B cell (primary cell): ENCODE measurements around the gene BEND3. TPM values are rescaled to one million over a fixed set of nuclear protein-coding genes. Genes with fewer than 3 reads are reported as not detected.

ENCODE experiments used
- ATAC-seq: fragments of 200-7000 bp; cut with Tn5 transposase; one replicate; pipeline ENCODE4 v1.10.0; 2021; ENCODE audit warnings: low read depth, mild to moderate bottlenecking, moderate number of reproducible peaks, moderate library complexity
- CTCF ChIA-PET: fragments of 350-600 bp; sonication (Branson Sonifier 250); formaldehyde crosslinking; loops from one replicate; lab custom pipeline; 2021; ENCODE audit warnings: antibody characterized with exemption, inconsistent platforms; lab: Charles Lee
- POLR2A ChIA-PET: fragments of 350-600 bp; sonication (Branson Sonifier 250); formaldehyde crosslinking; loops from one replicate; lab custom pipeline; 2021; ENCODE audit warnings: antibody characterized with exemption; lab: Charles Lee
- DNase-seq: peaks from one replicate; pipeline ENCODE4 v3.0.0; 2013
- H2AFZ ChIP-seq: 2 replicates; pipeline ENCODE4 v1.6.1; 2012; ENCODE audit warnings: mild to moderate bottlenecking, low read depth, low read length; ENCODE audit not compliant: insufficient read depth, poor library complexity, severe bottlenecking
- H3K27ac ChIP-seq, 2 donors: 1 replicate in 1 of 2; 2 replicates in 1 of 2; pipeline ENCODE4 v1.5.1; 2012 to 2013; ENCODE audit warnings: low read length in 2 of 2, mild to moderate bottlenecking in 2 of 2, moderate library complexity in 1 of 2
- H3K27me3 ChIP-seq, 4 experiments: fragments of 200-600 bp in 1 of 4; sonication (generic) in 1 of 4; replicated peaks in 1 of 4; 1 replicate in 2 of 4; 2 replicates in 2 of 4; pipeline versions ENCODE4 v1.6.1 to v1.7.0; 2013 to 2016; ENCODE audit warnings: low read length in 3 of 4, mild to moderate bottlenecking in 2 of 4, mixed read lengths in 1 of 4, moderate library complexity in 1 of 4; ENCODE audit not compliant: insufficient read depth in 4 of 4, control insufficient read depth in 3 of 4; ENCODE audit errors: control extremely low read depth in 1 of 4
- H3K36me3 ChIP-seq, 2 experiments: replicated peaks in 1 of 2; 1 replicate in 1 of 2; 2 replicates in 1 of 2; pipeline versions ENCODE4 v1.6.1 to v1.7.1; 2013; ENCODE audit warnings: low read length in 1 of 2; ENCODE audit not compliant: insufficient read depth in 2 of 2, control insufficient read depth in 1 of 2; ENCODE audit errors: control extremely low read depth in 1 of 2, extremely low read depth in 1 of 2
- H3K4me1 ChIP-seq, 2 donors: fragments of 200-600 bp in 1 of 2; sonication (generic) in 1 of 2; 1 replicate in 1 of 2; 2 replicates in 1 of 2; pipeline versions ENCODE4 v1.5.1 to v1.6.1; 2013 to 2017; ENCODE audit warnings: low read length in 2 of 2; ENCODE audit not compliant: control insufficient read depth in 2 of 2, insufficient read depth in 2 of 2
- H3K4me2 ChIP-seq: replicated peaks from 2 replicates; pipeline ENCODE3; 2012; ENCODE audit warnings: mild to moderate bottlenecking, low read depth, low read length; ENCODE audit not compliant: poor library complexity, severe bottlenecking
- H3K4me3 ChIP-seq, 5 experiments: fragments of 200-600 bp in 1 of 5; sonication (generic) in 1 of 5; 1 replicate in 3 of 5; 2 replicates in 2 of 5; pipeline versions ENCODE4 v1.5.1 to v1.7.0; 2011 to 2016; ENCODE audit warnings: low read length in 4 of 5, mild to moderate bottlenecking in 4 of 5, low read depth in 2 of 5, control low read depth in 1 of 5, moderate library complexity in 1 of 5; ENCODE audit not compliant: insufficient read depth in 1 of 5; ENCODE audit errors: control extremely low read depth in 1 of 5, extremely low read depth in 1 of 5
- H3K79me2 ChIP-seq: fragments of 200-600 bp; sonication (generic); one replicate; pipeline ENCODE4 v1.6.0; 2016; ENCODE audit warnings: low read length; ENCODE audit not compliant: control insufficient read depth, insufficient read depth
- H3K9ac ChIP-seq: fragments of 200-600 bp; sonication (generic); 2 replicates; pipeline ENCODE4 v1.6.1; 2017; ENCODE audit warnings: mild to moderate bottlenecking, low read length, moderate library complexity
- H3K9me3 ChIP-seq, 3 donors: one replicate each; pipeline versions ENCODE4 v1.6.1 to v1.7.1; 2013; ENCODE audit warnings: low read length in 2 of 3; ENCODE audit not compliant: control insufficient read depth in 2 of 3, insufficient read depth in 1 of 3; ENCODE audit errors: control extremely low read depth in 1 of 3
- H4K20me1 ChIP-seq: 2 replicates; pipeline ENCODE4 v1.6.0; 2012; ENCODE audit warnings: mild to moderate bottlenecking, low read length; ENCODE audit not compliant: insufficient read depth, control insufficient read depth, poor library complexity, severe bottlenecking
- H3K27ac Mint-ChIP-seq: one replicate; pipeline ENCODE4 v1.8.0; 2021; ENCODE audit warnings: mixed read lengths
- H3K27me3 Mint-ChIP-seq: one replicate; pipeline ENCODE4 v1.8.0; 2021; ENCODE audit warnings: mixed read lengths
- H3K4me1 Mint-ChIP-seq: one replicate; pipeline ENCODE4 v1.8.0; 2021; ENCODE audit warnings: mixed read lengths
- H3K4me3 Mint-ChIP-seq: one replicate; pipeline ENCODE4 v1.8.0; 2021; ENCODE audit warnings: mixed read lengths
- H3K9me3 Mint-ChIP-seq: one replicate; pipeline ENCODE4 v1.8.0; 2022; ENCODE audit warnings: mixed read lengths; ENCODE audit not compliant: insufficient read depth
- EZH2 ChIP-seq: IDR thresholded peaks from 2 replicates; pipeline ENCODE4 v1.6.1; 2012; ENCODE audit warnings: borderline replicate concordance, low read depth, mild to moderate bottlenecking, moderate library complexity, low read length; ENCODE audit not compliant: insufficient read depth, poor library complexity, severe bottlenecking
- WGBS: methylation state at CpG from one replicate; pipeline ENCODE4 v1.1.5; 2013; ENCODE audit warnings: missing lambda C conversion rate; ENCODE audit not compliant: insufficient coverage; 5-methylcytosine and 5-hydroxymethylcytosine counted together
- intact Hi-C: fragments of 100-400 bp; cut with micrococcal nuclease; formaldehyde crosslinking; loops from one replicate; pipeline ENCODE4 v1.10.0; 2022
- polyA plus RNA-seq: library from polyadenylated mRNA; depleted of rRNA; stranded (reverse); fragments of >200 nt; gene quantifications from 2 replicates; pipeline ENCODE4 v1.2.3, GENCODE V29; 2012
- total RNA-seq, 2 donors: library from RNA; stranded (reverse); fragments of 120-200 nt in 1 of 2; gene quantifications; 1 replicate in 1 of 2; 2 replicates in 1 of 2; pipeline versions ENCODE4 v1.2.3 to v1.2.4, GENCODE V29; 2013 to 2022
- TF ChIP-seq, protein P1 (sequence below): fragments of 200-600 bp; IDR thresholded peaks from one replicate; pipeline ENCODE4 v1.8.0; 2022; ENCODE audit warnings: antibody characterized with exemption, mild to moderate bottlenecking

BEND3 gene
- total and polyA plus RNA-seq, 2 donors (not counting 1 experiment from before 2014, with no cell fraction given): 0.78 to 2.0 TPM

- intact Hi-C loops: loop anchor here (1.0 to 10.0 kb wide), 6 partner anchors 89 to 1048 kb away; partner anchors contain the start of genes ATG5, MTRES1, NR2E1 and PRDM1
- H3K27me3 Mint-ChIP-seq: no peaks in the 10 kb centered on the region
- ATAC-seq: no peak
- no peaks in the 10 kb centered on the region for H3K9me3 Mint-ChIP-seq
- Histone ChIP-seq H2AFZ (peak overlapping the region; percentile 86), H3K9me3 (no peaks in the 10 kb centered on the region), H3K27ac (no peak overlapping the region), H4K20me1 (no peaks in the 10 kb centered on the region), H3K4me2 (peak overlapping the region; percentile 93), H3K36me3 (no peaks in the 10 kb centered on the region), H3K27me3 (peaks cover 0 to 2% (median 0%) of the 10 kb centered on the region in 4 experiments), H3K4me3 (peak overlapping the region in 2 of 5 experiments; percentile 65 to 79), H3K79me2 (no peaks in the 10 kb centered on the region), H3K4me1 (peaks cover 10 to 17% of the 10 kb centered on the region in 2 donors), H3K9ac (peak overlapping the region; percentile 70)
- no CpG with 5 or more reads among the region's 7 CpGs for WGBS
- POLR2A ChIA-PET: no interaction called here
- CTCF ChIA-PET: no interaction called here
- peak overlapping the region; percentile 71 for H3K27ac Mint-ChIP-seq
- peaks cover 18% of the 10 kb centered on the region for H3K4me1 Mint-ChIP-seq
- TF ChIP-seq, protein P1, sequence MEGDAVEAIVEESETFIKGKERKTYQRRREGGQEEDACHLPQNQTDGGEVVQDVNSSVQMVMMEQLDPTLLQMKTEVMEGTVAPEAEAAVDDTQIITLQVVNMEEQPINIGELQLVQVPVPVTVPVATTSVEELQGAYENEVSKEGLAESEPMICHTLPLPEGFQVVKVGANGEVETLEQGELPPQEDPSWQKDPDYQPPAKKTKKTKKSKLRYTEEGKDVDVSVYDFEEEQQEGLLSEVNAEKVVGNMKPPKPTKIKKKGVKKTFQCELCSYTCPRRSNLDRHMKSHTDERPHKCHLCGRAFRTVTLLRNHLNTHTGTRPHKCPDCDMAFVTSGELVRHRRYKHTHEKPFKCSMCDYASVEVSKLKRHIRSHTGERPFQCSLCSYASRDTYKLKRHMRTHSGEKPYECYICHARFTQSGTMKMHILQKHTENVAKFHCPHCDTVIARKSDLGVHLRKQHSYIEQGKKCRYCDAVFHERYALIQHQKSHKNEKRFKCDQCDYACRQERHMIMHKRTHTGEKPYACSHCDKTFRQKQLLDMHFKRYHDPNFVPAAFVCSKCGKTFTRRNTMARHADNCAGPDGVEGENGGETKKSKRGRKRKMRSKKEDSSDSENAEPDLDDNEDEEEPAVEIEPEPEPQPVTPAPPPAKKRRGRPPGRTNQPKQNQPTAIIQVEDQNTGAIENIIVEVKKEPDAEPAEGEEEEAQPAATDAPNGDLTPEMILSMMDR: peak; percentile 23
- TF ChIP-seq EZH2: no peak
- DNase-seq: no peak
- peak overlapping the region; percentile 94 for H3K4me3 Mint-ChIP-seq
Observed at GRCh38 chr6:107116931-107117330, 1.6 kb upstream of the BEND3 start.

GRCh38 chr6:107116328-107116892, 1.1 kb upstream of the BEND3 start:
- peaks cover 10 to 17% of the 10 kb centered on the region in 2 donors for H3K4me1 ChIP-seq
- Mint-ChIP-seq H3K27ac (peak overlapping the region; percentile 71), H3K9me3 (no peaks in the 10 kb centered on the region), H3K4me3 (peak overlapping the region; percentile 94), H3K27me3 (no peaks in the 10 kb centered on the region), H3K4me1 (peaks cover 18% of the 10 kb centered on the region)
- ChIA-PET POLR2A (no interaction called here), CTCF (interaction anchor here (0.9 to 1.8 kb wide), 4 partner anchors 9 to 671 kb away, joined by 3 to 4 read pairs (median 3); no protein-coding TSS in a partner anchor)
- H2AFZ ChIP-seq: peak overlapping the region; percentile 86
- TF ChIP-seq, protein P1: peak; percentile 46
- TF ChIP-seq EZH2: no peak
- no peaks in the 10 kb centered on the region for H3K9me3 ChIP-seq
- H3K27me3 ChIP-seq: peaks cover 0 to 2% (median 0%) of the 10 kb centered on the region in 4 experiments
- peak overlapping the region; percentile 33 to 79 (median 65) for H3K4me3 ChIP-seq
- H4K20me1 ChIP-seq: no peaks in the 10 kb centered on the region
- H3K27ac ChIP-seq: no peak overlapping the region
- 0% methylated on average over 2 of the region's 15 CpGs for WGBS
- H3K4me2 ChIP-seq: peak overlapping the region; percentile 93
- intact Hi-C loops: loop anchor here (1.0 to 10.0 kb wide), 6 partner anchors 88 to 1048 kb away; partner anchors contain the start of genes ATG5, MTRES1, NR2E1 and PRDM1
- no peaks in the 10 kb centered on the region for H3K36me3 ChIP-seq
- peak; percentile 74 for DNase-seq
- H3K79me2 ChIP-seq: no peaks in the 10 kb centered on the region
- peak; percentile 39 for ATAC-seq
- peak overlapping the region; percentile 70 for H3K9ac ChIP-seq
